ENCODE results near the gene RIMBP2.

The RIMBP2 gene

DNA sequence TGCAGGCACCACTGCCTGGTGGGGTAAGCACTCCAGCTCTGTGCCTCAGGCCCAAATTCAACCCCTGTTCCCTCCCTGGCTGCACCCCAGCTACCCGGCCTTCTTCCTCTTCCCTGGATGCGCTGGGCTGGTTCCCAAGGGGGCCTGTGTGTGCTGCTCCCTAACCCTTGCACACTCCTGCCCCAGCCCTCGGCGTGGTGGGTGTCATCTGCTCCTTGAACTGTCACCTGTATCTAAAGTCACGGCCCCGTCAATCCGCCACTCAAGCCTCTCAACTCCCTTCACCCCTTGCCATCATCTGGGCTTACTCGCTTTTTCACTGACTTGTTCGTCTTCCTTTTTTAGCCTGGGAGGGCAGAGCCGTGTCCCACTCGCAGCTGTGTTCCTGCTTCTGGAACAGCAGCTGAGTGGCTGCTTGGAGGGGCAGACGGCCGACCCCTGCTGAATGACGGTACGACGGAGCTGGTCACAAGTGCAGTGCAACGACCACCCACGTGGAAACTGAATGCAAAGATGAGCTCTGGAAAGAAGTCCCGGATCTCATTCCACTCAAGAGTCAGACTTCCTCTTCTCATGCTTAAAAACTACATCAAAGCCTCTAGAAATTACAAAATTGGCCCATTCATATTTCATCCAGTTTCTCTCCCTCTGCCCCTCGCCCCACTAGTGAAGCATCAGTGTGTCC is 239.5 kb downstream of the RIMBP2 start:
- Histone ChIP-seq H3K4me3 (ENCODE audit: low read depth, low read length) (no peak overlapping the region), H3K9ac (ENCODE audit: low read depth, low read length) (no peak overlapping the region), H3K36me3 (ENCODE audit: control insufficient read depth, insufficient read depth, low read length) (no peaks in the 10 kb centered on the region), H3K4me1 (ENCODE audit: control insufficient read depth, insufficient read depth, low read length) (no peaks in the 10 kb centered on the region), H3K9me3 (ENCODE audit: control insufficient read depth, insufficient read depth, low read length) (no peaks in the 10 kb centered on the region), H3K27me3 (ENCODE audit: control insufficient read depth, insufficient read depth, low read length) (no peaks in the 10 kb centered on the region)

DNA sequence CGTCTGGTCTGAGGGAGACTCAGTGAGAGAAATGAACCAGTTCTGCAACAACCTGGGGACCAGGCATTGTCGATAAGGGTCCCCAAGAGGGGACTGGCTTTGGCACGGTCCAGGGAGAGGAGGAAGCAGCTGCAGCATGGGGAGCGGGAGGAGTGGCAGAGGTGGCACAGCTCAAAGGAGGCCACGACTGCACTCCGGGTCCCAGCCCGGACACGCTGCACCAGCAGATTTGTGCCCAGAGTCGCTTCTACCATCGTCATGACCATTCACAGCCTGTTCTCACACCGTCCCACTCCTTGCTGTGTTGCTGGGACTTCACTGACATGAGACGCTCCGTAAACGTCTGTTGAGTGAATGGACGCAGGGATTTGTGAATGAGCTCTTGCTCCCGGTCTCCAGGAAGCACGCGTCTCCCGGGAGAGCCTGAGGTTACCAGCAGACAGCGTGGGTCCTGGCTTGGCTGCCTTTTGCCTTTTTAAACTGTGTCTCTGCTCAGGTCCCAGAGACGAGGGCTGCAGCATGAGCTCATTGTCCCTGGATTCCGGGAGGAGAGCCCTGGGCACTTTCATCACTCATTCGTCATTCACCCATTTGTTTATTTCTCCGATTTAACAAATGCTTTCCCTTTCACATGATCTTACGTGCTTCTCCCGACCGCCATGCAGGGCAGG is 241.4 kb downstream of the RIMBP2 start:
- Histone ChIP-seq H3K9ac (ENCODE audit: low read depth, low read length) (no peak overlapping the region), H3K4me1 (ENCODE audit: control insufficient read depth, insufficient read depth, low read length) (no peaks in the 10 kb centered on the region), H3K9me3 (ENCODE audit: control insufficient read depth, insufficient read depth, low read length) (no peaks in the 10 kb centered on the region), H3K27me3 (ENCODE audit: control insufficient read depth, insufficient read depth, low read length) (no peaks in the 10 kb centered on the region), H3K4me3 (ENCODE audit: low read depth, low read length) (no peak overlapping the region), H3K36me3 (ENCODE audit: control insufficient read depth, insufficient read depth, low read length) (no peaks in the 10 kb centered on the region)

DNA sequence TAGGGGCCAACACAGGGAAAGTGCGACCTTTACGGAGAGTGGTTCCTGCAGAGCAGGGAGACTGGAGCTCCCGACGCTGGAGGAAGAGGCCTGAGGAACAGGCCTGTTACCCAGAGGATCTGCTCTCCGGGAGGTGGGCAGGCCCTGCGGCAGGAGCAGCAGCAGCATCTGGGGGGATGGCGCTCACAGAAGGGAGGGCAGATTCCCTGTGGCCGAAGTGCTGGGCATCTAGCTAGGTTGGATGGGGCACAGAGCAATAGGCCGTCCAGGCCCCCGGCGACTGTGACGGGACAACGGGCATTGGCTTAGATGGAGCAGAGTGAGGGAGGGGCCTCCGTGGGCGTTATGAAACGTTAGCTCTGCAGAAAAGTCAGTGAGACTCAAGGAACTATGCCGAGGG is 242.8 kb downstream of the RIMBP2 start:
- no peak overlapping the region for H3K9ac ChIP-seq (ENCODE audit: low read depth, low read length)
- no peaks in the 10 kb centered on the region for H3K9me3 ChIP-seq (ENCODE audit: control insufficient read depth, insufficient read depth, low read length)
- H3K36me3 ChIP-seq (ENCODE audit: control insufficient read depth, insufficient read depth, low read length), result no peaks in the 10 kb centered on the region
- no peaks in the 10 kb centered on the region for H3K4me1 ChIP-seq (ENCODE audit: control insufficient read depth, insufficient read depth, low read length)
- H3K4me3 ChIP-seq (ENCODE audit: low read depth, low read length), result no peak overlapping the region
- H3K27me3 ChIP-seq (ENCODE audit: control insufficient read depth, insufficient read depth, low read length), result no peaks in the 10 kb centered on the region

DNA sequence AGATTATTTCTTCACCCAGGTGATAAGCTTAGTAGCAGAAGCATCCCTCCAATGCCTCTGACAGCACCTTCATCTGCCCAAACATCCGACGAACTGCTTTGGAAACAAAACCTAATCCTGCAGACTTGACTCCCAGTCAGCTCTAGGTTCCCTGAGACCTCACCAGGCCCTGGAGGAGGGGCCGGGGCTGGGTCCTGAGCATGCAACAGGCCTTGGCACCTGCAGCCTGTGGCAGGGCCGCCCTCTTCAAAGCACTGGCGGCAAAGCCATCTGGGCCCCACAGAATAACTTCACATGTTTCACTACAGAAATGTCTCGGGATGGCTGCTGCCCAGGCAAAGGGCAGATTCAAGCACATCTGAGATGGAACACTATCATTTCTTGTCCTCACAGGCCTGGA is 245.1 kb downstream of the RIMBP2 start:
- H3K36me3 ChIP-seq (ENCODE audit: control insufficient read depth, insufficient read depth, low read length), result no peaks in the 10 kb centered on the region
- H3K9ac ChIP-seq (ENCODE audit: low read depth, low read length), result no peak overlapping the region
- no peaks in the 10 kb centered on the region for H3K9me3 ChIP-seq (ENCODE audit: control insufficient read depth, insufficient read depth, low read length)
- no peak overlapping the region for H3K4me3 ChIP-seq (ENCODE audit: low read depth, low read length)
- H3K27me3 ChIP-seq (ENCODE audit: control insufficient read depth, insufficient read depth, low read length), result no peaks in the 10 kb centered on the region
- H3K4me1 ChIP-seq (ENCODE audit: control insufficient read depth, insufficient read depth, low read length), result peaks cover 4% of the 10 kb centered on the region

DNA sequence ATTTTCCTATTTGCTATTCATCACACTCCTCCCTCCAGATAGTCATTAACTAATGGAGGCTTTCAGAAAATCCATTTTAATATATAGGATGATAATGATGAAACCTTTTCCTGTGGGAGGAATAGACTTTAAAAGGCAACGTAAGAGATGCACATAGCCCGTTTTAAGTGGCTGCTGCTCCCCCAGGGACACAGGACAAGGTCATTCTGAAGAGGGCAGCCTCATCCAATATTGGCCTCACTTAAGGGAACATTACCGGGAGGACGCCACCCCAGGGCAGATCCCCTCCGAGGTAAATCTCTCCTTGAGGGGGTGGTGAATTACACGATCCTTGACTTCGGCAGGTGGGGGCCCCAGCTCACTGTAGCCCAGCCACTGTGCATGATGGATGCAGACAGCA is 246.5 kb downstream of the RIMBP2 start:
- no peaks in the 10 kb centered on the region for H3K9me3 ChIP-seq (ENCODE audit: control insufficient read depth, insufficient read depth, low read length)
- H3K9ac ChIP-seq (ENCODE audit: low read depth, low read length), result no peak overlapping the region
- H3K4me1 ChIP-seq (ENCODE audit: control insufficient read depth, insufficient read depth, low read length), result peaks cover 4% of the 10 kb centered on the region
- no peaks in the 10 kb centered on the region for H3K36me3 ChIP-seq (ENCODE audit: control insufficient read depth, insufficient read depth, low read length)
- no peaks in the 10 kb centered on the region for H3K27me3 ChIP-seq (ENCODE audit: control insufficient read depth, insufficient read depth, low read length)
- H3K4me3 ChIP-seq (ENCODE audit: low read depth, low read length), result no peak overlapping the region

DNA sequence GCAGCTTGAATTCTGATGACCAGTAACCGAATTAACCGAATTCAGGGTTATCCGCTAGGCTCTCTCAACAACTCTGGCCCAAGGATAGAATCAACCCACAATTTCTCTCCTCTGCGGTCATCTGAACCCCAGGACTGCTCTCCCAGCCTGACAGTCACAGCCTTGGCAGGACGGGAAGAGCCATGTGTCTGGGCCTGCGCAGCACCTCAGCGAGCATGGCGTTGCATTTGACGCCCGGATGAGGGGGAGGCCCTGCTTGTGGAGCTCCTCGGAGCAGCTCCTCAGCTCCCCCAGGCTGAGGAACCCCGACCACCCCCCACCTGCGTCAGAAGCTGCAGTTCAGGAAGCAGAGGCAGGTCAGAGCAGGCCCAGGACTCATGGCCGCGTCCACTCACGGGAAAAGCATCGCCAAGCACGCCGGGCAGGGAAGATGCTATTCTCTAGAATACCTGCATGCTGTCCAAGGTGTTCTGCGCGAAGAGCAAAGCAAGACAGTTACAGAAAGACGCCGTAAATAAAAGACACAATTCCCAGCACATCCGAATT is 247.3 kb downstream of the RIMBP2 start:
- H3K27me3 ChIP-seq (ENCODE audit: control insufficient read depth, insufficient read depth, low read length), result no peaks in the 10 kb centered on the region
- H3K4me3 ChIP-seq (ENCODE audit: low read depth, low read length), result no peak overlapping the region
- H3K4me1 ChIP-seq (ENCODE audit: control insufficient read depth, insufficient read depth, low read length), result peaks cover 4% of the 10 kb centered on the region
- no peaks in the 10 kb centered on the region for H3K9me3 ChIP-seq (ENCODE audit: control insufficient read depth, insufficient read depth, low read length)
- H3K36me3 ChIP-seq (ENCODE audit: control insufficient read depth, insufficient read depth, low read length), result no peaks in the 10 kb centered on the region
- no peak overlapping the region for H3K9ac ChIP-seq (ENCODE audit: low read depth, low read length)

DNA sequence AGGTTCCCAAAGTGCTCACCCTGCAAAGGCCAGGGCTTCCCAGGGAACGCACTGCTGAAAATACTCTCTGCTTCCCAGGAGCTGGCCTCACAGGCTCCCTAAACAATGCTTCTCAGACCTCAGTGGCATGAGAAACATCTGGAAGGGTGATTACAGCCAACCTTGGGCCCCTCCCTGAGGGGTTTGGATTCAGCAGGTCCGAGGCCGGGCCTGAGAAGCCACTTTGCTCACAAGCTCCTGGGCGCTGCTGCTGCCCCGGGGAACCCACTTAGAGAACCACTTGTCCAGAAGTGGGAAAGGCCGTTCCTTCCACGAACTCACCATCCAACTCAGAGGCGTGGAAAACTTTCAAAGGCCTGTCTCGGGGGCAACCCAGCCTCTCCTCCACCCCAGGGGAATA is 247.9 kb downstream of the RIMBP2 start:
- Histone ChIP-seq H3K36me3 (ENCODE audit: control insufficient read depth, insufficient read depth, low read length) (no peaks in the 10 kb centered on the region), H3K4me1 (ENCODE audit: control insufficient read depth, insufficient read depth, low read length) (peaks cover 4% of the 10 kb centered on the region), H3K27me3 (ENCODE audit: control insufficient read depth, insufficient read depth, low read length) (no peaks in the 10 kb centered on the region), H3K9ac (ENCODE audit: low read depth, low read length) (no peak overlapping the region), H3K4me3 (ENCODE audit: low read depth, low read length) (no peak overlapping the region), H3K9me3 (ENCODE audit: control insufficient read depth, insufficient read depth, low read length) (no peaks in the 10 kb centered on the region)

DNA sequence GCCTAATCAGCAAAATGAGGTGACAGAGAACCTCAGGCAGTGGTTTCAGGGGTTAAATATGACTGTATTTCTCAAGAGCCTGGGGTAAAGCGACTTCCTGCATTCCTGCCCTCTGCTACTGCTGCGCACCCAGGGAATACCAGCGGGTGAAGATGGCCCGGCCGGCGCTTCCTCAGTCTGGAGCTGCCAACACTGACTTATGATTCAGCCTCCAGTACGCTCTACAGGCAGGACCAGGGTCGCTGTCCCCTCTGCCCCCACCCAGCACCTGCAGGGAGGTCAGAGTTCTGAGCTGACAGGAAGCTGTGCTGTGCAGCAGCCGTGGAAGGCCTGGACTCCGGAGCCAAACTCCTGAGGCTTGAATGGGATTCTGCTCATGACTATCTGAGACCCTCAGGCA is 250.5 kb downstream of the RIMBP2 start:
- no peak overlapping the region for H3K4me3 ChIP-seq (ENCODE audit: low read depth, low read length)
- H3K9ac ChIP-seq (ENCODE audit: low read depth, low read length), result no peak overlapping the region
- no peaks in the 10 kb centered on the region for H3K27me3 ChIP-seq (ENCODE audit: control insufficient read depth, insufficient read depth, low read length)
- H3K9me3 ChIP-seq (ENCODE audit: control insufficient read depth, insufficient read depth, low read length), result no peaks in the 10 kb centered on the region
- H3K36me3 ChIP-seq (ENCODE audit: control insufficient read depth, insufficient read depth, low read length), result no peaks in the 10 kb centered on the region
- H3K4me1 ChIP-seq (ENCODE audit: control insufficient read depth, insufficient read depth, low read length), result peaks cover 4% of the 10 kb centered on the region

DNA sequence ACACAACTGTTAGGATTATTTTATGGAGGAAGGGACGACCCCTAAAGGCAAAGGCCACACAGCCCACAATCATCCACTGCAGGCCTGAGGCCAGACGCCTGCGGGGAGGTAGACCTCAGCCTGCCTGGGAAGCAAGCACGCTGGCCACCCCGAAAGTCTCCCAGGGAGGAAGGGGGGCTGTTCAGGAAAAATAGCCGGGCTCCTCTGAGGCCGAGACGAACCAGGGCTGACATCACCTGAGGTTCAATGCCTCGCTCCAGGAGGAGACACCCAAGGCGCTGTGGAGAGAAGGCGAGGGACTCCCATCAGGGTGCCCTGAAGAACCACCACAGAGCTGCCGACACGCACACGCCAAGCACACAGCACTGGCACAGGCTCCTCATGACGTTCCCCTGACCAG is 251.1 kb downstream of the RIMBP2 start:
- no peaks in the 10 kb centered on the region for H3K36me3 ChIP-seq (ENCODE audit: control insufficient read depth, insufficient read depth, low read length)
- H3K9me3 ChIP-seq (ENCODE audit: control insufficient read depth, insufficient read depth, low read length), result no peaks in the 10 kb centered on the region
- no peaks in the 10 kb centered on the region for H3K27me3 ChIP-seq (ENCODE audit: control insufficient read depth, insufficient read depth, low read length)
- H3K4me3 ChIP-seq (ENCODE audit: low read depth, low read length), result no peak overlapping the region
- H3K4me1 ChIP-seq (ENCODE audit: control insufficient read depth, insufficient read depth, low read length), result peaks cover 4% of the 10 kb centered on the region
- no peak overlapping the region for H3K9ac ChIP-seq (ENCODE audit: low read depth, low read length)

DNA sequence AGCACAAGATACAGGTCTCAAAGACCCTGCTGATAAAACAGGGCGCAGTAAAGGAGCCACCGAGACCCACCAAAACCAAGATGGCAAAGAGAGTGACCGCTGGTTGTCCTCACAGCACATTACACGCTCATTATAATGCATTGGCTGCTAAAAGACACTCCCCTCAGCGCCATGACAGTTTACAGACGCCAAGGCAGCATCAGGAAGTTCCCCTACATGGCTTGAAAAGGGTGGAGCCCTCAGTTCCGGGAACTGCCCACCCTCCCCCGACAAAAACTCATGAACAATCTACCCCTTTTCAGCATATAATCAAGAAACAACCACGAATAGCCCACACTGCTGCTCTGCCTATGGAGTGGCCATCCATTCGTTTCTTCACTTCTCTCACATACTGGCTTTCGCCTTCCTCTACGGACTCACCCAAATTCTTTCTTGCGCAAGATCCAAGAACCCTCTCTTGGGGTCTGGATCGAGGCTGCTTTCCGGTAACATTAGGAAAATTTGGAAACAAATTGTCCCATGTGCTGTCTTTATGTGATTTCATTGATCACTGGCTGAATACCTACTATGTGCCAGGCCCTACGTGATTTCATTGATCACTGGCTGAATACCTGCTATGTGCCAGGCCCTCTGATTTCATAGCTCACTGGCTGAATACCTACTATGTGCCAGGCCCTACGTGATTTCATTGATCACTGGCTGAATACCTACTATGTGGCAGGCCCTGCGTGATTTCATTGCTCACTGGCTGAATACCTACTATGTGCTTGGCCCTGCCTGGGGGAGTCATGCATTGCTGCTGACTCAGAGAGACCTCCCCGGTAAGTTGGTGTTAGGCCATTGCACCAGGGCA is 252.1 kb downstream of the RIMBP2 start:
- Histone ChIP-seq H3K4me3 (ENCODE audit: low read depth, low read length) (no peak overlapping the region), H3K4me1 (ENCODE audit: control insufficient read depth, insufficient read depth, low read length) (peaks cover 4% of the 10 kb centered on the region), H3K9ac (ENCODE audit: low read depth, low read length) (no peak overlapping the region), H3K36me3 (ENCODE audit: control insufficient read depth, insufficient read depth, low read length) (no peaks in the 10 kb centered on the region), H3K9me3 (ENCODE audit: control insufficient read depth, insufficient read depth, low read length) (no peaks in the 10 kb centered on the region), H3K27me3 (ENCODE audit: control insufficient read depth, insufficient read depth, low read length) (no peaks in the 10 kb centered on the region)

DNA sequence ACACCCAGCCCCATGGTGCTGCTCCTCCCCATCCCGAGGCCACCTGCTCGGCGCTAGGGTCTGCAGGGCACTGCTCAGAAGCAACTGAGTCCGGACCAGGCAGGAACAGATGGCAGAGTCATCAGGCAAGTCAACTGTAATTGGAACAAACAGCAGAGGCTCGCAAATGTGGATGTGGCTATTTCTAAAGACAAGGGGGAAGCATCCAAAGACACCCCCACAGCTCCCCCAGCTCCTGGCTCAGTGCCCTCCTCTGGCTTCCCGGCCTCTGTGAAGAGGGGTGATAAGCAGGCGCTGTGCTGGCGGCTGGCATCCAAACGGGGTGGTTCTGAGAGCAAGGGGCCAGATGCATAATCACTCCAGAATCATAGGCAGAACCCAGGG is 252.8 kb downstream of the RIMBP2 start:
- Histone ChIP-seq H3K9me3 (ENCODE audit: control insufficient read depth, insufficient read depth, low read length) (no peaks in the 10 kb centered on the region), H3K4me3 (ENCODE audit: low read depth, low read length) (no peak overlapping the region), H3K4me1 (ENCODE audit: control insufficient read depth, insufficient read depth, low read length) (peaks cover 4% of the 10 kb centered on the region), H3K27me3 (ENCODE audit: control insufficient read depth, insufficient read depth, low read length) (no peaks in the 10 kb centered on the region), H3K9ac (ENCODE audit: low read depth, low read length) (no peak overlapping the region), H3K36me3 (ENCODE audit: control insufficient read depth, insufficient read depth, low read length) (no peaks in the 10 kb centered on the region)
